Neutrophil (primary cell): ENCODE data around the gene FAM163B.

Experiments used
- H3K27ac ChIP-seq: fragments of 200-600 bp; sonication (generic); 2 replicates; pipeline ENCODE4 v1.5.1; 2016; ENCODE audit warnings: mild to moderate bottlenecking, moderate library complexity
- H3K27me3 ChIP-seq: fragments of 200-600 bp; sonication (generic); 2 replicates; pipeline ENCODE4 v1.6.0; 2016; ENCODE audit warnings: mild to moderate bottlenecking
- H3K36me3 ChIP-seq: fragments of 200-600 bp; sonication (generic); 2 replicates; pipeline ENCODE4 v1.5.1; 2017
- H3K4me1 ChIP-seq, 2 experiments: fragments of 200-600 bp in 1 of 2; sonication (generic) in 1 of 2; 1 replicate in 1 of 2; 2 replicates in 1 of 2; pipeline versions ENCODE4 v1.5.1 to v1.6.1; 2013 to 2016; ENCODE audit warnings: low read depth in 1 of 2, low read length in 1 of 2, mild to moderate bottlenecking in 1 of 2, moderate library complexity in 1 of 2; ENCODE audit not compliant: control insufficient read depth in 1 of 2, insufficient read depth in 1 of 2
- H3K4me3 ChIP-seq, 2 experiments: fragments of 200-600 bp in 1 of 2; sonication (generic) in 1 of 2; 1 replicate in 1 of 2; 2 replicates in 1 of 2; pipeline ENCODE4 v1.5.1; 2013 to 2016; ENCODE audit warnings: low read depth in 1 of 2, low read length in 1 of 2, mild to moderate bottlenecking in 1 of 2, moderate library complexity in 1 of 2
- H3K9me3 ChIP-seq: fragments of 200-600 bp; sonication (generic); 2 replicates; pipeline ENCODE4 v1.5.1; 2016
- CTCF ChIP-seq: fragments of 200-600 bp; sonication (generic); IDR thresholded peaks from 2 replicates; pipeline ENCODE4 v1.5.1; 2016; ENCODE audit warnings: antibody characterized with exemption

Gene FAM163B

GRCh38 chr9:133585481-133586351 lies 23.5 kb downstream of the FAM163B start:
- H3K27me3 ChIP-seq: peaks cover 48% of the 10 kb centered on the region
- no peaks in the 10 kb centered on the region for H3K9me3 ChIP-seq
- no peaks in the 10 kb centered on the region for H3K36me3 ChIP-seq
- no peak overlapping the region for H3K27ac ChIP-seq
- H3K4me3 ChIP-seq: no peak overlapping the region
- no peak for TF ChIP-seq CTCF
- no peaks in the 10 kb centered on the region for H3K4me1 ChIP-seq

GRCh38 chr9:133584559-133585476 lies 24.4 kb downstream of the FAM163B start:
- Histone ChIP-seq H3K9me3 (no peaks in the 10 kb centered on the region), H3K27me3 (peaks cover 56% of the 10 kb centered on the region), H3K4me3 (no peak overlapping the region), H3K36me3 (no peaks in the 10 kb centered on the region), H3K27ac (no peak overlapping the region), H3K4me1 (no peaks in the 10 kb centered on the region)
- TF ChIP-seq CTCF: no peak

GRCh38 chr9:133584167-133584558 lies 25.0 kb downstream of the FAM163B start:
- H3K9me3 ChIP-seq: no peaks in the 10 kb centered on the region
- no peak overlapping the region for H3K4me3 ChIP-seq
- no peak overlapping the region for H3K27ac ChIP-seq
- H3K36me3 ChIP-seq: no peaks in the 10 kb centered on the region
- no peak for TF ChIP-seq CTCF
- H3K27me3 ChIP-seq: peaks cover 63% of the 10 kb centered on the region
- no peaks in the 10 kb centered on the region for H3K4me1 ChIP-seq

GRCh38 chr9:133583586-133583985 lies 25.6 kb downstream of the FAM163B start:
- H3K27me3 ChIP-seq: peaks cover 69% of the 10 kb centered on the region

More at GRCh38 chr9:133583586-133583985, 25.6 kb downstream of the FAM163B start:
- Histone ChIP-seq H3K4me3 (no peak overlapping the region), H3K36me3 (no peaks in the 10 kb centered on the region), H3K27ac (no peak overlapping the region), H3K4me1 (no peaks in the 10 kb centered on the region), H3K9me3 (no peaks in the 10 kb centered on the region)
- TF ChIP-seq CTCF: no peak
